Endothelial cell of umbilical vein (primary cell): Measurements from ENCODE around the gene C16orf95. TPM values are rescaled to one million over a fixed set of nuclear protein-coding genes. Genes with fewer than 3 reads are reported as not detected.

Source experiments
- BruUV-seq: library from RNA; stranded (reverse); fragments of 400-500 nt; replicated peaks from 2 replicates; lab custom pipeline; 2021; lab: Mats Ljungman, UMichigan
- CTCF ChIA-PET: fragments of 300-600, 350-600 bp; sonication (Branson Sonifier 250); formaldehyde crosslinking; loops from one replicate; lab custom pipeline; 2021; ENCODE audit warnings: antibody characterized with exemption, inconsistent platforms; lab: Charles Lee
- POLR2A ChIA-PET: fragments of 300-600, 350-600 bp; sonication (Branson Sonifier 250); formaldehyde crosslinking; loops from one replicate; lab custom pipeline; 2021; ENCODE audit warnings: antibody characterized with exemption, inconsistent platforms; lab: Charles Lee
- DNase-seq: peaks from one replicate; pipeline ENCODE4 v3.0.0-alpha.2; 2011; ENCODE audit warnings: low read depth, low spot score
- FAIRE-seq: peaks from 2 replicates; lab custom pipeline; 2011; peaks lifted over from hg19 to GRCh38; lab: Jason Lieb, UNC
- H2AFZ ChIP-seq: 2 replicates; pipeline ENCODE4 v1.6.0; 2012; ENCODE audit warnings: low read depth, low read length, control low read depth, inconsistent platforms
- H3K27ac ChIP-seq: 2 replicates; pipeline ENCODE4 v1.5.1; 2011; ENCODE audit warnings: low read depth, mild to moderate bottlenecking, control low read depth, low read length, moderate library complexity; ENCODE audit not compliant: insufficient read depth
- H3K27me3 ChIP-seq, 2 experiments: 2 replicates each; pipeline versions ENCODE4 v1.6.0 to v1.6.1; 2011; ENCODE audit warnings: low read length in 2 of 2, mixed read lengths in 1 of 2; ENCODE audit not compliant: control insufficient read depth in 2 of 2, insufficient read depth in 2 of 2
- H3K36me3 ChIP-seq, 2 experiments: 2 replicates in 1 of 2; 3 replicates in 1 of 2; pipeline ENCODE4 v1.5.1; 2011; ENCODE audit warnings: low read length in 2 of 2, mild to moderate bottlenecking in 1 of 2, moderate library complexity in 1 of 2; ENCODE audit not compliant: control insufficient read depth in 2 of 2, insufficient read depth in 2 of 2; ENCODE audit errors: extremely low read depth in 1 of 2
- H3K4me1 ChIP-seq: 3 replicates; pipeline ENCODE4 v1.5.1; 2011; ENCODE audit warnings: mild to moderate bottlenecking, low read length; ENCODE audit not compliant: control insufficient read depth, insufficient read depth; ENCODE audit errors: extremely low read depth
- H3K4me2 ChIP-seq: 2 replicates; pipeline ENCODE4 v1.6.1; 2011; ENCODE audit warnings: low read length, control low read depth, mixed read lengths; ENCODE audit not compliant: insufficient read depth
- H3K4me3 ChIP-seq, 3 experiments: fragments of 200-600 bp in 1 of 3; sonication (generic), shearing (Covaris generic) in 1 of 3; replicated peaks in 1 of 3; 2 replicates each; pipeline ENCODE4 v1.5.1; 2011 to 2016; ENCODE audit warnings: control low read depth in 3 of 3, low read length in 3 of 3, mild to moderate bottlenecking in 2 of 3, inconsistent platforms in 1 of 3, low read depth in 1 of 3, moderate library complexity in 1 of 3; ENCODE audit not compliant: insufficient read depth in 1 of 3
- H3K79me2 ChIP-seq: 2 replicates; pipeline ENCODE4 v1.6.0; 2012; ENCODE audit warnings: low read length, inconsistent platforms; ENCODE audit not compliant: control insufficient read depth, insufficient read depth
- H3K9ac ChIP-seq: replicated peaks from 2 replicates; pipeline ENCODE3; 2011; ENCODE audit warnings: low read length, control low read depth; ENCODE audit not compliant: insufficient read depth; ENCODE audit errors: extremely low read depth
- H3K9me1 ChIP-seq: replicated peaks from 3 replicates; pipeline ENCODE4 v1.6.0; 2011; ENCODE audit warnings: mild to moderate bottlenecking, low read length; ENCODE audit not compliant: control insufficient read depth, insufficient read depth; ENCODE audit errors: extremely low read depth
- H3K9me3 ChIP-seq: replicated peaks from 2 replicates; pipeline ENCODE4 v1.5.1; 2012; ENCODE audit warnings: low read length, inconsistent platforms; ENCODE audit not compliant: control insufficient read depth, insufficient read depth
- H4K20me1 ChIP-seq: replicated peaks from 2 replicates; pipeline ENCODE3; 2011; ENCODE audit warnings: mild to moderate bottlenecking, low read length; ENCODE audit not compliant: control insufficient read depth, insufficient read depth; ENCODE audit errors: extremely low read depth
- CTCF ChIP-seq, 2 donors: IDR thresholded peaks; 1 replicate in 1 of 2; 2 replicates in 1 of 2; pipeline ENCODE4 v1.5.1; 2011; ENCODE audit warnings: low read length in 2 of 2, mild to moderate bottlenecking in 2 of 2, moderate library complexity in 2 of 2, control low read depth in 1 of 2, inconsistent platforms in 1 of 2, low read depth in 1 of 2; ENCODE audit not compliant: insufficient read depth in 1 of 2; ENCODE audit errors: extremely low read depth in 1 of 2
- EZH2 ChIP-seq: IDR thresholded peaks from 2 replicates; pipeline ENCODE4 v1.6.1; 2012; ENCODE audit warnings: borderline replicate concordance, low read depth, mild to moderate bottlenecking, moderate library complexity, low read length, inconsistent platforms; ENCODE audit not compliant: severe bottlenecking
- FOS ChIP-seq: IDR thresholded peaks from 2 replicates; pipeline ENCODE4 v1.6.1; 2011; ENCODE audit warnings: mild to moderate bottlenecking, low read length, moderate library complexity, borderline replicate concordance; ENCODE audit not compliant: insufficient read depth
- GATA2 ChIP-seq: IDR thresholded peaks from 2 replicates; pipeline ENCODE4 v1.7.0; 2011; ENCODE audit warnings: low read depth, mild to moderate bottlenecking, moderate library complexity, mixed read lengths, low read length; ENCODE audit not compliant: insufficient read length, insufficient read depth
- JUN ChIP-seq: IDR thresholded peaks from 2 replicates; pipeline ENCODE4 v1.6.1; 2011; ENCODE audit warnings: borderline replicate concordance, low read depth; ENCODE audit not compliant: insufficient read length, insufficient read depth
- MAX ChIP-seq: IDR thresholded peaks from 2 replicates; pipeline ENCODE4 v1.6.1; 2011; ENCODE audit not compliant: insufficient read depth, insufficient read length
- MYC ChIP-seq: IDR thresholded peaks from one replicate; pipeline ENCODE4 v1.6.1; 2011; ENCODE audit warnings: mild to moderate bottlenecking, low read depth, low read length
- POLR2A ChIP-seq: IDR thresholded peaks from 2 replicates; pipeline ENCODE4 v1.6.1; 2012; ENCODE audit warnings: low read depth, mild to moderate bottlenecking, control low read depth, low read length
- POLR2AphosphoS5 ChIP-seq: IDR thresholded peaks from 2 replicates; pipeline ENCODE4 v1.6.1; 2012; ENCODE audit warnings: low read depth, mild to moderate bottlenecking, control low read depth, low read length, moderate library complexity; ENCODE audit not compliant: insufficient read depth
- dilution Hi-C: fragments of 300-500 bp; cut with MboI; formaldehyde crosslinking; loops from one replicate; pipeline ENCODE4 v1.15.0; 2019; ENCODE audit warnings: low sequenced_read_pairs; ENCODE audit not compliant: extremely low pct_ligation_motif_present
- intact Hi-C: fragments of 100-400 bp; cut with micrococcal nuclease; formaldehyde crosslinking; loops from one replicate; pipeline ENCODE4 v1.10.0; 2022
- polyA plus RNA-seq, 4 experiments: library from polyadenylated mRNA; depleted of rRNA in 3 of 4; stranded (reverse) in 3 of 4; unstranded in 1 of 4; fragments of >200 nt; gene quantifications; 2 replicates each; pipeline versions ENCODE4 v1.2.1 to v1.2.3, GENCODE V29; 2011 to 2012; ENCODE audit warnings: missing spikeins in 1 of 4
- total RNA-seq: library from RNA; stranded (reverse); gene quantifications from 2 replicates; pipeline ENCODE4 v1.2.3, GENCODE V29; 2021

The C16orf95 gene
- total and polyA plus RNA-seq, 2 donors (not counting 3 experiments of a cell fraction or from before 2014, with no cell fraction given), result 4.0 to 6.6 TPM

DNA sequence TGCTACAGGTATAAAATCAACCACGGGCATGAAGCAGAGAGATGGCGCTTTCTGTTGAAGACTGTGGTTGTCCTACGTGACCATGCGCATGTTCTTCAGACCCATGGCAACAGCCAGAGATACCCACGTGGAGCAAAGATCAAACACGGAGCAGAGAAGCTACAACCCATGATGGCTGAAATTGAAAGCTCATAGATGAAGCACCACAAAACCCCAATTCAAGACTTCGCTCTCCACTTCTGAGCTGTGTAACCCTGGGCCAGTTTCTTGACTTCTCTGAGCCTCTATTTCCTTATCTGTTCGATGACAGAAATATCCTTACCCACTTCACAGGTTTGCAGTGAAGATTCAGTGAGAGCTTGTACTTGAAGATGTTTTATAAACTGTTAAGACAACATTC, 49.6 kb downstream of the C16orf95 start:
- dilution Hi-C loops, result no loop called here

DNA sequence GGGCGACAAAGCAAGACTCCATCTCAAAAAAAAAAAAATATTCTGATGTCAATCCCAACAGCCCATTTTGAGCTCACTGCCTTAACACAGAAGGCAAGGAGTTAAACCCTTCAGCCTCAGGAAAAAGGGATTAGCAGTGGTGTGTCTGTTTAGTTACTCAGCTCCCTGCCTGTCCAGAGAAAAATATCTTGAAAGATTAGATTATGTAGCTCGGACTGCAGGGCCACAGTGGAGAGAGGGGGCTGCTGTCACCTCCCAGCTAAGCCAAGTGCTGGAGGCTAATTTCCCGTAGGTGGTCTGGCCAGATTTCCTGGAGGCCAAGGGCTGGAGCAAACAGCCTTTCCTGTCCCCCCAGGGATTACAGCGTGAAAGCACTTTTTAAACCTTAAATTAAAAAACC, 50.3 kb downstream of the C16orf95 start:
- Histone ChIP-seq H3K27me3 (no peaks in the 10 kb centered on the region), H3K79me2 (no peaks in the 10 kb centered on the region), H3K9me1 (no peaks in the 10 kb centered on the region), H2AFZ (no peak overlapping the region), H3K9ac (no peak overlapping the region), H3K4me2 (no peak overlapping the region), H3K4me1 (no peaks in the 10 kb centered on the region), H3K4me3 (no peak overlapping the region), H4K20me1 (no peaks in the 10 kb centered on the region), H3K36me3 (no peaks in the 10 kb centered on the region), H3K27ac (no peak overlapping the region), H3K9me3 (no peaks in the 10 kb centered on the region)
- intact Hi-C loops (no loop called here), dilution Hi-C loops (no loop called here)
- DNase-seq (no peak), FAIRE-seq (no peak)
- POLR2A ChIA-PET, result no interaction called here
- TF ChIP-seq MYC, result no peak
- TF ChIP-seq JUN, result no peak
- TF ChIP-seq POLR2AphosphoS5, result no peak
- no peak for TF ChIP-seq FOS
- TF ChIP-seq CTCF (IDR thresholded peaks at IDR 0.05; ENCODE audit: extremely low read depth in 1 of 2, insufficient read depth in 1 of 2, low read depth in 1 of 2, low read length in 2 of 2), result no peak
- TF ChIP-seq GATA2, result no peak
- TF ChIP-seq POLR2A, result no peak
- TF ChIP-seq MAX, result no peak
- no peak for TF ChIP-seq EZH2
- CTCF ChIA-PET, result interaction anchor here (1.2 to 1.6 kb wide), 2 partner anchors 12 to 64 kb away, joined by 4 to 8 read pairs; no protein-coding TSS in a partner anchor
- BruUV-seq, result no TSS peak

More for the DNA sequence above, 49.6 kb downstream of the C16orf95 start:
- Histone ChIP-seq H3K9me3 (no peaks in the 10 kb centered on the region), H3K27me3 (no peaks in the 10 kb centered on the region), H3K27ac (no peak overlapping the region), H4K20me1 (no peaks in the 10 kb centered on the region), H3K4me1 (no peaks in the 10 kb centered on the region), H3K9me1 (no peaks in the 10 kb centered on the region), H3K9ac (no peak overlapping the region), H3K4me2 (no peak overlapping the region), H3K79me2 (no peaks in the 10 kb centered on the region), H3K36me3 (no peaks in the 10 kb centered on the region), H2AFZ (no peak overlapping the region), H3K4me3 (no peak overlapping the region)
- ChIA-PET CTCF (interaction anchor here (1.4 kb wide), 1 partner anchor 11 kb away, joined by 7 read pairs; no protein-coding TSS in a partner anchor), POLR2A (no interaction called here)
- intact Hi-C loops, result no loop called here
- TF ChIP-seq MYC, result no peak
- no TSS peak for BruUV-seq
- FAIRE-seq (no peak), DNase-seq (no peak)
